GM21619 (cell line): ENCODE measurements around the gene LAMB4.
"Not testable (repeated sequence)": the region's sequence is repeated elsewhere in the genome, so short reads cannot be mapped to it uniquely, and the experiment has no call there.

Experiments
- ATAC-seq: cut with Tn5 transposase; IDR thresholded peaks from one replicate; pipeline ENCODE4 v1.9.1; 2021; ENCODE audit not compliant: unreplicated experiment

The LAMB4 gene

GRCh38 chr7:108049962-108050361 lies 80.2 kb downstream of the LAMB4 start:
- ATAC-seq = peak; percentile 60

GRCh38 chr7:108048422-108048821 lies 81.7 kb downstream of the LAMB4 start:
- no peak for ATAC-seq

GRCh38 chr7:108046952-108047506 lies 83.1 kb downstream of the LAMB4 start:
- no peak for ATAC-seq

- ATAC-seq = no peak
These were observed 84.5 kb downstream of the LAMB4 start for GRCh38 chr7:108045669-108046068.

- no peak for ATAC-seq
These were observed 85.0 kb downstream of the LAMB4 start for GRCh38 chr7:108045154-108045553.

GRCh38 chr7:108044345-108044744 lies 85.8 kb downstream of the LAMB4 start:
- ATAC-seq = no peak

GRCh38 chr7:108038986-108039385 lies 91.2 kb downstream of the LAMB4 start:
- ATAC-seq = no peak

GRCh38 chr7:108037741-108038140 lies 92.4 kb downstream of the LAMB4 start:
- no peak for ATAC-seq

- no peak for ATAC-seq
These were observed 93.0 kb downstream of the LAMB4 start for GRCh38 chr7:108037140-108037539.

- no peak for ATAC-seq
These were observed 95.6 kb downstream of the LAMB4 start for GRCh38 chr7:108034586-108034985.

GRCh38 chr7:108033776-108034497 lies 96.2 kb downstream of the LAMB4 start:
- no peak for ATAC-seq

- not testable (repeated sequence) for ATAC-seq
These were observed 96.9 kb downstream of the LAMB4 start for GRCh38 chr7:108033309-108033708.

GRCh38 chr7:108030516-108030915 lies 99.6 kb downstream of the LAMB4 start:
- no peak for ATAC-seq

GRCh38 chr7:108029034-108029433 lies 101.1 kb downstream of the LAMB4 start:
- no peak for ATAC-seq

GRCh38 chr7:108028111-108028510 lies 102.0 kb downstream of the LAMB4 start:
- ATAC-seq = no peak

GRCh38 chr7:108027239-108027638 lies 102.9 kb downstream of the LAMB4 start:
- no peak for ATAC-seq

GRCh38 chr7:108026647-108027046 lies 103.5 kb downstream of the LAMB4 start:
- no peak for ATAC-seq

- ATAC-seq = no peak
These were observed 104.0 kb downstream of the LAMB4 start for GRCh38 chr7:108026116-108026515.

- no peak for ATAC-seq
These were observed 105.6 kb downstream of the LAMB4 start for GRCh38 chr7:108024538-108024937.

GRCh38 chr7:108020585-108020984 lies 109.6 kb downstream of the LAMB4 start:
- ATAC-seq = no peak

GRCh38 chr7:108018668-108019067 lies 111.5 kb downstream of the LAMB4 start:
- ATAC-seq = no peak

GRCh38 chr7:108017776-108018151 lies 112.4 kb downstream of the LAMB4 start:
- ATAC-seq = no peak
